HEK293 (cell line): ENCODE measurements around the gene ISG20L2.

Source experiments
- HOXA7 ChIP-seq: sonication (generic); formaldehyde crosslinking; IDR thresholded peaks from 2 replicates; pipeline ENCODE4 v1.8.1; 2022; ENCODE audit warnings: missing genetic modification reagents, borderline replicate concordance
- OSR2 ChIP-seq: fragments of 450-650 bp; formaldehyde crosslinking; IDR thresholded peaks from 2 replicates; pipeline ENCODE4 v1.5.1; 2016; ENCODE audit warnings: missing biosample characterization, missing genetic modification characterization
- TRIM28 ChIP-seq: IDR thresholded peaks from 2 replicates; pipeline ENCODE4 v1.6.1; 2011; ENCODE audit warnings: low read length, control low read depth, borderline replicate concordance
- ZBTB17 ChIP-seq: fragments of 450-650 bp; formaldehyde crosslinking; IDR thresholded peaks from 2 replicates; pipeline ENCODE4 v1.5.1; 2016; ENCODE audit warnings: missing biosample characterization, missing genetic modification characterization
- ZNF157 ChIP-seq: fragments of 450-650 bp; formaldehyde crosslinking; IDR thresholded peaks from 2 replicates; pipeline ENCODE4 v1.5.1; 2016; ENCODE audit warnings: missing biosample characterization, missing genetic modification characterization
- ZNF302 ChIP-seq: fragments of 450-650 bp; formaldehyde crosslinking; IDR thresholded peaks from 2 replicates; pipeline ENCODE4 v1.5.1; 2016; ENCODE audit warnings: missing biosample characterization, missing genetic modification characterization, low read depth
- ZNF391 ChIP-seq: fragments of 450-650 bp; formaldehyde crosslinking; IDR thresholded peaks from 2 replicates; pipeline ENCODE4 v1.5.1; 2016; ENCODE audit warnings: low read depth, missing biosample characterization, missing genetic modification characterization, borderline replicate concordance
- ZNF558 ChIP-seq: fragments of 450-650 bp; formaldehyde crosslinking; IDR thresholded peaks from 2 replicates; pipeline ENCODE4 v1.5.1; 2016; ENCODE audit warnings: missing biosample characterization, missing genetic modification characterization
- TF ChIP-seq, protein P1 (sequence below): fragments of 450-650 bp; formaldehyde crosslinking; IDR thresholded peaks from 2 replicates; pipeline ENCODE4 v1.5.1; 2016; ENCODE audit warnings: missing biosample characterization, missing genetic modification characterization, borderline replicate concordance
- TF ChIP-seq, protein P2 (sequence below): fragments of 450-650 bp; formaldehyde crosslinking; IDR thresholded peaks from 2 replicates; pipeline ENCODE4 v1.5.1; 2016; ENCODE audit warnings: missing biosample characterization, missing genetic modification characterization
- TF ChIP-seq, protein P3 (sequence below): fragments of 450-650 bp; formaldehyde crosslinking; IDR thresholded peaks from 2 replicates; pipeline ENCODE4 v1.5.1; 2016; ENCODE audit warnings: missing biosample characterization, missing genetic modification characterization
- TF ChIP-seq, protein P4 (sequence below): fragments of 450-650 bp; formaldehyde crosslinking; IDR thresholded peaks from 2 replicates; pipeline ENCODE4 v1.5.1; 2016; ENCODE audit warnings: missing biosample characterization, missing genetic modification characterization
- TF ChIP-seq, protein P5 (sequence below): fragments of 450-650 bp; formaldehyde crosslinking; conservative IDR thresholded peaks from 2 replicates; pipeline ENCODE4 v1.5.1; 2016; ENCODE audit warnings: low read depth, missing biosample characterization, missing genetic modification characterization
- TF ChIP-seq, protein P6 (sequence below): fragments of 450-650 bp; formaldehyde crosslinking; IDR thresholded peaks from 2 replicates; pipeline ENCODE4 v1.5.1; 2016; ENCODE audit warnings: missing biosample characterization, missing genetic modification characterization
- TF ChIP-seq, protein P7 (sequence below): fragments of 450-650 bp; formaldehyde crosslinking; IDR thresholded peaks from 2 replicates; pipeline ENCODE4 v1.5.1; 2016; ENCODE audit warnings: missing biosample characterization, missing genetic modification characterization

Gene ISG20L2

DNA sequence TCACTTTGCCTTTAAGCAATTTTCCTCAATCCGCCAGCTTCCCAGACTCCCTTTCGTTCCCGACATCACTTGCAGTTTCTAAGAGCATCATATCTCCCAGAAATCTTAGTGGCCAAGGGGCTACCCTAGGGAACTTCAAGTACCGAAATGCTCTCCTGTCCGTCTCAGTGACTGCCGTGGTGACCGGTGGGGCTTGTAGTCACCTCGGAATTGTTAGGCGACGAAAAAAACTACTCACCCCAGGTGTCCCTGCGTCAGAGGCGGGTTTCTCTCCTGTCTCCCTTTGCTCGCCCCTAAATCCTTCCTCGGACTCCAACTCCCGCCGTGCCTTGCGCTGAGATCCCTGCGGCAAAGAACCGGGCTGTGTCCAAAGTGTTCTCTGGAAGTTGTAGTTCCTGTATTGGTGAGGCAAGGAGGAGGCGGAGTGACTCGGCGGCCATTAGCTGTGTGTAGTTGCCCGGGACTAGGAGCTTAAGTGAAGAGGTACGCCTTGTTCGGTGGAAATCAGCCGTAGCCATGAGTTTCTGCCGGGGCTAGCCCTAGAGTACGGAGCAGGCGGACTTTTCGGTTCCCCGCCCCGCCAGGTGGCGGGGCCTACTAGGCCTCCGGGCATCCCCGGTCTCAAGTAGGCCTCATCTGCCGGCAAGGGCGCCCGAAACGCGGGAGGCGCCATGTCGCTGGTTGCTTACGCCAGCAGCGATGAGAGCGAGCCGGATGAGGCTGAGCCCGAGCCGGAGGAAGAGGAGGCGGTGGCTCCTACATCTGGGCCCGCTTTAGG lies 38.7 kb upstream of the ISG20L2 start, which contains the start of gene PRCC (continued):
- TF ChIP-seq, protein P1, sequence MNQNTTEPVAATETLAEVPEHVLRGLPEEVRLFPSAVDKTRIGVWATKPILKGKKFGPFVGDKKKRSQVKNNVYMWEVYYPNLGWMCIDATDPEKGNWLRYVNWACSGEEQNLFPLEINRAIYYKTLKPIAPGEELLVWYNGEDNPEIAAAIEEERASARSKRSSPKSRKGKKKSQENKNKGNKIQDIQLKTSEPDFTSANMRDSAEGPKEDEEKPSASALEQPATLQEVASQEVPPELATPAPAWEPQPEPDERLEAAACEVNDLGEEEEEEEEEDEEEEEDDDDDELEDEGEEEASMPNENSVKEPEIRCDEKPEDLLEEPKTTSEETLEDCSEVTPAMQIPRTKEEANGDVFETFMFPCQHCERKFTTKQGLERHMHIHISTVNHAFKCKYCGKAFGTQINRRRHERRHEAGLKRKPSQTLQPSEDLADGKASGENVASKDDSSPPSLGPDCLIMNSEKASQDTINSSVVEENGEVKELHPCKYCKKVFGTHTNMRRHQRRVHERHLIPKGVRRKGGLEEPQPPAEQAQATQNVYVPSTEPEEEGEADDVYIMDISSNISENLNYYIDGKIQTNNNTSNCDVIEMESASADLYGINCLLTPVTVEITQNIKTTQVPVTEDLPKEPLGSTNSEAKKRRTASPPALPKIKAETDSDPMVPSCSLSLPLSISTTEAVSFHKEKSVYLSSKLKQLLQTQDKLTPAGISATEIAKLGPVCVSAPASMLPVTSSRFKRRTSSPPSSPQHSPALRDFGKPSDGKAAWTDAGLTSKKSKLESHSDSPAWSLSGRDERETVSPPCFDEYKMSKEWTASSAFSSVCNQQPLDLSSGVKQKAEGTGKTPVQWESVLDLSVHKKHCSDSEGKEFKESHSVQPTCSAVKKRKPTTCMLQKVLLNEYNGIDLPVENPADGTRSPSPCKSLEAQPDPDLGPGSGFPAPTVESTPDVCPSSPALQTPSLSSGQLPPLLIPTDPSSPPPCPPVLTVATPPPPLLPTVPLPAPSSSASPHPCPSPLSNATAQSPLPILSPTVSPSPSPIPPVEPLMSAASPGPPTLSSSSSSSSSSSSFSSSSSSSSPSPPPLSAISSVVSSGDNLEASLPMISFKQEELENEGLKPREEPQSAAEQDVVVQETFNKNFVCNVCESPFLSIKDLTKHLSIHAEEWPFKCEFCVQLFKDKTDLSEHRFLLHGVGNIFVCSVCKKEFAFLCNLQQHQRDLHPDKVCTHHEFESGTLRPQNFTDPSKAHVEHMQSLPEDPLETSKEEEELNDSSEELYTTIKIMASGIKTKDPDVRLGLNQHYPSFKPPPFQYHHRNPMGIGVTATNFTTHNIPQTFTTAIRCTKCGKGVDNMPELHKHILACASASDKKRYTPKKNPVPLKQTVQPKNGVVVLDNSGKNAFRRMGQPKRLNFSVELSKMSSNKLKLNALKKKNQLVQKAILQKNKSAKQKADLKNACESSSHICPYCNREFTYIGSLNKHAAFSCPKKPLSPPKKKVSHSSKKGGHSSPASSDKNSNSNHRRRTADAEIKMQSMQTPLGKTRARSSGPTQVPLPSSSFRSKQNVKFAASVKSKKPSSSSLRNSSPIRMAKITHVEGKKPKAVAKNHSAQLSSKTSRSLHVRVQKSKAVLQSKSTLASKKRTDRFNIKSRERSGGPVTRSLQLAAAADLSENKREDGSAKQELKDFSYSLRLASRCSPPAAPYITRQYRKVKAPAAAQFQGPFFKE (tag by site-specific recombination) = no peak
- TF ChIP-seq OSR2 (tag by site-specific recombination) = no peak; the same call in 1 of the 2 replicates
- TF ChIP-seq, protein P2, sequence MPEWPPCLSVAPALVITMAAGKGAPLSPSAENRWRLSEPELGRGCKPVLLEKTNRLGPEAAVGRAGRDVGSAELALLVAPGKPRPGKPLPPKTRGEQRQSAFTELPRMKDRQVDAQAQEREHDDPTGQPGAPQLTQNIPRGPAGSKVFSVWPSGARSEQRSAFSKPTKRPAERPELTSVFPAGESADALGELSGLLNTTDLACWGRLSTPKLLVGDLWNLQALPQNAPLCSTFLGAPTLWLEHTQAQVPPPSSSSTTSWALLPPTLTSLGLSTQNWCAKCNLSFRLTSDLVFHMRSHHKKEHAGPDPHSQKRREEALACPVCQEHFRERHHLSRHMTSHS (tag by site-specific recombination) = no peak
- TF ChIP-seq, protein P3, sequence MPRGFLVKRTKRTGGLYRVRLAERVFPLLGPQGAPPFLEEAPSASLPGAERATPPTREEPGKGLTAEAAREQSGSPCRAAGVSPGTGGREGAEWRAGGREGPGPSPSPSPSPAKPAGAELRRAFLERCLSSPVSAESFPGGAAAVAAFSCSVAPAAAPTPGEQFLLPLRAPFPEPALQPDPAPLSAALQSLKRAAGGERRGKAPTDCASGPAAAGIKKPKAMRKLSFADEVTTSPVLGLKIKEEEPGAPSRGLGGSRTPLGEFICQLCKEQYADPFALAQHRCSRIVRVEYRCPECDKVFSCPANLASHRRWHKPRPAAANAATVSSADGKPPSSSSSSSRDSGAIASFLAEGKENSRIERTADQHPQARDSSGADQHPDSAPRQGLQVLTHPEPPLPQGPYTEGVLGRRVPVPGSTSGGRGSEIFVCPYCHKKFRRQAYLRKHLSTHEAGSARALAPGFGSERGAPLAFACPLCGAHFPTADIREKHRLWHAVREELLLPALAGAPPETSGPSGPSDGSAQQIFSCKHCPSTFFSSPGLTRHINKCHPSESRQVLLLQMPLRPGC (tag by site-specific recombination) = 0 out of 2 replicates have a peak, but pooled peaks have one; percentile 37
- TF ChIP-seq, protein P4, sequence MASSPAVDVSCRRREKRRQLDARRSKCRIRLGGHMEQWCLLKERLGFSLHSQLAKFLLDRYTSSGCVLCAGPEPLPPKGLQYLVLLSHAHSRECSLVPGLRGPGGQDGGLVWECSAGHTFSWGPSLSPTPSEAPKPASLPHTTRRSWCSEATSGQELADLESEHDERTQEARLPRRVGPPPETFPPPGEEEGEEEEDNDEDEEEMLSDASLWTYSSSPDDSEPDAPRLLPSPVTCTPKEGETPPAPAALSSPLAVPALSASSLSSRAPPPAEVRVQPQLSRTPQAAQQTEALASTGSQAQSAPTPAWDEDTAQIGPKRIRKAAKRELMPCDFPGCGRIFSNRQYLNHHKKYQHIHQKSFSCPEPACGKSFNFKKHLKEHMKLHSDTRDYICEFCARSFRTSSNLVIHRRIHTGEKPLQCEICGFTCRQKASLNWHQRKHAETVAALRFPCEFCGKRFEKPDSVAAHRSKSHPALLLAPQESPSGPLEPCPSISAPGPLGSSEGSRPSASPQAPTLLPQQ (tag by site-specific recombination) = peak; percentile 75
- TF ChIP-seq ZNF302 (tag by site-specific recombination) = no peak
- no peak; the same call in 1 of the 2 replicates for TF ChIP-seq HOXA7
- TF ChIP-seq ZNF558 (tag by site-specific recombination) = peak; percentile 35; the same call in 1 of the 2 replicates
- TF ChIP-seq, protein P5, sequence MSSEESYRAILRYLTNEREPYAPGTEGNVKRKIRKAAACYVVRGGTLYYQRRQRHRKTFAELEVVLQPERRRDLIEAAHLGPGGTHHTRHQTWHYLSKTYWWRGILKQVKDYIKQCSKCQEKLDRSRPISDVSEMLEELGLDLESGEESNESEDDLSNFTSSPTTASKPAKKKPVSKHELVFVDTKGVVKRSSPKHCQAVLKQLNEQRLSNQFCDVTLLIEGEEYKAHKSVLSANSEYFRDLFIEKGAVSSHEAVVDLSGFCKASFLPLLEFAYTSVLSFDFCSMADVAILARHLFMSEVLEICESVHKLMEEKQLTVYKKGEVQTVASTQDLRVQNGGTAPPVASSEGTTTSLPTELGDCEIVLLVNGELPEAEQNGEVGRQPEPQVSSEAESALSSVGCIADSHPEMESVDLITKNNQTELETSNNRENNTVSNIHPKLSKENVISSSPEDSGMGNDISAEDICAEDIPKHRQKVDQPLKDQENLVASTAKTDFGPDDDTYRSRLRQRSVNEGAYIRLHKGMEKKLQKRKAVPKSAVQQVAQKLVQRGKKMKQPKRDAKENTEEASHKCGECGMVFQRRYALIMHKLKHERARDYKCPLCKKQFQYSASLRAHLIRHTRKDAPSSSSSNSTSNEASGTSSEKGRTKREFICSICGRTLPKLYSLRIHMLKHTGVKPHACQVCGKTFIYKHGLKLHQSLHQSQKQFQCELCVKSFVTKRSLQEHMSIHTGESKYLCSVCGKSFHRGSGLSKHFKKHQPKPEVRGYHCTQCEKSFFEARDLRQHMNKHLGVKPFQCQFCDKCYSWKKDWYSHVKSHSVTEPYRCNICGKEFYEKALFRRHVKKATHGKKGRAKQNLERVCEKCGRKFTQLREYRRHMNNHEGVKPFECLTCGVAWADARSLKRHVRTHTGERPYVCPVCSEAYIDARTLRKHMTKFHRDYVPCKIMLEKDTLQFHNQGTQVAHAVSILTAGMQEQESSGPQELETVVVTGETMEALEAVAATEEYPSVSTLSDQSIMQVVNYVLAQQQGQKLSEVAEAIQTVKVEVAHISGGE (tag by site-specific recombination) = peak; percentile 73
- TF ChIP-seq, protein P6, sequence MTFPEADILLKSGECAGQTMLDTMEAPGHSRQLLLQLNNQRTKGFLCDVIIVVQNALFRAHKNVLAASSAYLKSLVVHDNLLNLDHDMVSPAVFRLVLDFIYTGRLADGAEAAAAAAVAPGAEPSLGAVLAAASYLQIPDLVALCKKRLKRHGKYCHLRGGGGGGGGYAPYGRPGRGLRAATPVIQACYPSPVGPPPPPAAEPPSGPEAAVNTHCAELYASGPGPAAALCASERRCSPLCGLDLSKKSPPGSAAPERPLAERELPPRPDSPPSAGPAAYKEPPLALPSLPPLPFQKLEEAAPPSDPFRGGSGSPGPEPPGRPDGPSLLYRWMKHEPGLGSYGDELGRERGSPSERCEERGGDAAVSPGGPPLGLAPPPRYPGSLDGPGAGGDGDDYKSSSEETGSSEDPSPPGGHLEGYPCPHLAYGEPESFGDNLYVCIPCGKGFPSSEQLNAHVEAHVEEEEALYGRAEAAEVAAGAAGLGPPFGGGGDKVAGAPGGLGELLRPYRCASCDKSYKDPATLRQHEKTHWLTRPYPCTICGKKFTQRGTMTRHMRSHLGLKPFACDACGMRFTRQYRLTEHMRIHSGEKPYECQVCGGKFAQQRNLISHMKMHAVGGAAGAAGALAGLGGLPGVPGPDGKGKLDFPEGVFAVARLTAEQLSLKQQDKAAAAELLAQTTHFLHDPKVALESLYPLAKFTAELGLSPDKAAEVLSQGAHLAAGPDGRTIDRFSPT (tag by site-specific recombination) = no peak
- TF ChIP-seq TRIM28 = no peak
- TF ChIP-seq ZBTB17 (tag by site-specific recombination) = peak; percentile 95
- TF ChIP-seq ZNF391 (tag by site-specific recombination) = no peak; the same call in 1 of the 2 replicates
- TF ChIP-seq, protein P7, sequence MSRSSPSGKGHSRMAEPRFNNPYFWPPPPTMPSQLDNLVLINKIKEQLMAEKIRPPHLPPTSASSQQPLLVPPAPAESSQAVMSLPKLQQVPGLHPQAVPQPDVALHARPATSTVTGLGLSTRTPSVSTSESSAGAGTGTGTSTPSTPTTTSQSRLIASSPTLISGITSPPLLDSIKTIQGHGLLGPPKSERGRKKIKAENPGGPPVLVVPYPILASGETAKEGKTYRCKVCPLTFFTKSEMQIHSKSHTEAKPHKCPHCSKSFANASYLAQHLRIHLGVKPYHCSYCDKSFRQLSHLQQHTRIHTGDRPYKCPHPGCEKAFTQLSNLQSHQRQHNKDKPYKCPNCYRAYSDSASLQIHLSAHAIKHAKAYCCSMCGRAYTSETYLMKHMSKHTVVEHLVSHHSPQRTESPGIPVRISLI (tag by site-specific recombination) = peak; percentile 92
- TF ChIP-seq ZNF157 = no peak
